Transverse colon (tissue), 4 donors: ENCODE measurements around the gene ANXA8L1.
"Not testable (repeated sequence)": the region's sequence is repeated elsewhere in the genome, so short reads cannot be mapped to it uniquely, and the experiment has no call there.

ENCODE experiments used
- CTCF ChIP-seq, 5 experiments: fragments of 200-600 bp in 3 of 5; fragments of 450-650 bp in 2 of 5; sonication (generic) in 3 of 5; IDR thresholded peaks; 1 replicate in 2 of 5; 2 replicates in 3 of 5; pipeline ENCODE4 v1.5.1; 2016 to 2017; ENCODE audit warnings: antibody characterized with exemption in 5 of 5, inconsistent platforms in 3 of 5, mild to moderate bottlenecking in 2 of 5, moderate library complexity in 1 of 5
- EP300 ChIP-seq: sonication (generic); formaldehyde crosslinking; IDR thresholded peaks from one replicate; pipeline ENCODE4 v1.6.1; 2017; ENCODE audit warnings: antibody characterized with exemption, low read depth
- POLR2A ChIP-seq: fragments of 450-650 bp; IDR thresholded peaks from one replicate; pipeline ENCODE4 v1.6.1; 2016; ENCODE audit warnings: antibody characterized with exemption, mild to moderate bottlenecking, moderate library complexity
- POLR2AphosphoS5 ChIP-seq, 3 donors: sonication (generic); formaldehyde crosslinking; IDR thresholded peaks; one replicate each; pipeline ENCODE4 v1.6.1; 2016; ENCODE audit warnings: antibody characterized with exemption in 3 of 3

DNA sequence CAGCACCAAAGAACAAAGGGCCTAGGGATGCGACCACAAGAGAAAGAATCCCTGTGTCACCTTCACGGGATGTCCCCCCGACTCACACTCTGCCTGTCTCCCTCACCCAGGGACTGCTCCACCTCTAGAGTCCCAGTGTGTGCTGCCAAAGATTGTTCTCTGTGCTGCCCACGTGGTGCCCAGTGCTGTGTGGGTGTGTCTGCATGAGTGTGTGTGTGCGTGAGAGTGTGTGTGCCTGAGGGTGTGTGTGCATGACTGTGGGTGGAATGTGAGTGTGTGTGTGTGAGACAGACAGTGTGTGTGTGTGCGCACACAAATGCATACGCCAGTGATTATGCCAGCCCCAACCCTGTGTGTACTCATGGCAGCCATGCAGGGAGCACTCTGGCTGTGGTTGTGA, 10.3 kb downstream of the ANXA8L1 start:
- not testable (repeated sequence) for TF ChIP-seq CTCF (IDR thresholded peaks at IDR 0.05); POLR2A; EP300; POLR2AphosphoS5 (IDR thresholded peaks at IDR 0.05)
